ENCODE measurements around the gene URI1.
A peak's percentile ranks its signal among the peaks of the same experiment; 100 is the strongest.

Gene URI1

GRCh38 chr19:29952177-29952576 lies 10.1 kb downstream of the URI1 start:
- TF ChIP-seq ARNT (IDR thresholded peaks at IDR 0.05) (no peak), L3MBTL2 (conservative IDR thresholded peaks at IDR 0.05) (no peak), BHLHE40 (IDR thresholded peaks at IDR 0.05; ENCODE audit: borderline replicate concordance) (no peak), LEF1 (IDR thresholded peaks at IDR 0.05; ENCODE audit: borderline replicate concordance) (no peak), TARDBP (IDR thresholded peaks at IDR 0.05) (no peak), FOXA1 (IDR thresholded peaks at IDR 0.05) (no peak), SUZ12 (IDR thresholded peaks at IDR 0.05) (no peak), CTBP1 (IDR thresholded peaks at IDR 0.05; ENCODE audit: borderline replicate concordance) (no peak), FOXM1 (IDR thresholded peaks at IDR 0.05; ENCODE audit: borderline replicate concordance) (no peak), FOXK2 (IDR thresholded peaks at IDR 0.05) (no peak), SP1 (IDR thresholded peaks at IDR 0.05) (no peak), NFRKB (IDR thresholded peaks at IDR 0.05) (no peak), ZNF384 (IDR thresholded peaks at IDR 0.05) (no peak), HDGF (IDR thresholded peaks at IDR 0.05; ENCODE audit: borderline replicate concordance) (no peak), ELF4 (IDR thresholded peaks at IDR 0.05) (no peak), PKNOX1 (IDR thresholded peaks at IDR 0.05) (no peak)
- DNase-seq (ENCODE audit: extremely low spot score): no peak
- ChIA-PET POLR2A (no interaction called here), CTCF (no interaction called here)

GRCh38 chr19:29952646-29953045 lies 10.6 kb downstream of the URI1 start:
- DNase-seq (ENCODE audit: extremely low spot score): no peak
- POLR2A ChIA-PET: no interaction called here
- CTCF ChIA-PET: no interaction called here
- TF ChIP-seq NFRKB (IDR thresholded peaks at IDR 0.05) (no peak), ARNT (IDR thresholded peaks at IDR 0.05) (no peak), PKNOX1 (IDR thresholded peaks at IDR 0.05) (no peak), ELF4 (IDR thresholded peaks at IDR 0.05) (no peak), L3MBTL2 (conservative IDR thresholded peaks at IDR 0.05) (no peak), LEF1 (IDR thresholded peaks at IDR 0.05; ENCODE audit: borderline replicate concordance) (no peak), HDGF (IDR thresholded peaks at IDR 0.05; ENCODE audit: borderline replicate concordance) (no peak), SUZ12 (IDR thresholded peaks at IDR 0.05) (no peak), ZNF384 (IDR thresholded peaks at IDR 0.05) (no peak)

GRCh38 chr19:29953352-29954247 lies 11.6 kb downstream of the URI1 start:
- no peak for TF ChIP-seq FOXA1 (IDR thresholded peaks at IDR 0.05)
- TF ChIP-seq SP1 (IDR thresholded peaks at IDR 0.05): no peak
- TF ChIP-seq SUZ12 (IDR thresholded peaks at IDR 0.05): no peak
- TF ChIP-seq NFRKB (IDR thresholded peaks at IDR 0.05): no peak
- no peak for TF ChIP-seq ARNT (IDR thresholded peaks at IDR 0.05)
- TF ChIP-seq PKNOX1 (IDR thresholded peaks at IDR 0.05): no peak
- TF ChIP-seq HDGF (IDR thresholded peaks at IDR 0.05; ENCODE audit: borderline replicate concordance): no peak
- TF ChIP-seq LEF1 (IDR thresholded peaks at IDR 0.05; ENCODE audit: borderline replicate concordance): no peak
- TF ChIP-seq ZNF384 (IDR thresholded peaks at IDR 0.05): no peak
- no peak for TF ChIP-seq CTBP1 (IDR thresholded peaks at IDR 0.05; ENCODE audit: borderline replicate concordance)
- TF ChIP-seq TARDBP (IDR thresholded peaks at IDR 0.05): no peak
- no peak for TF ChIP-seq BHLHE40 (IDR thresholded peaks at IDR 0.05; ENCODE audit: borderline replicate concordance)
- no peak for TF ChIP-seq ELF4 (IDR thresholded peaks at IDR 0.05)
- TF ChIP-seq L3MBTL2 (conservative IDR thresholded peaks at IDR 0.05): no peak
- no peak for TF ChIP-seq FOXM1 (IDR thresholded peaks at IDR 0.05; ENCODE audit: borderline replicate concordance)
- no peak for TF ChIP-seq FOXK2 (IDR thresholded peaks at IDR 0.05)
- ChIA-PET POLR2A (no interaction called here), CTCF (no interaction called here)
- no peak for DNase-seq (ENCODE audit: extremely low spot score)

GRCh38 chr19:29956855-29957254 lies 14.8 kb downstream of the URI1 start:
- ChIA-PET CTCF (no interaction called here), POLR2A (no interaction called here)
- TF ChIP-seq PKNOX1 (IDR thresholded peaks at IDR 0.05): peak; percentile 50
- no peak for TF ChIP-seq L3MBTL2 (conservative IDR thresholded peaks at IDR 0.05)
- DNase-seq (ENCODE audit: extremely low spot score): no peak

- POLR2A ChIA-PET: no interaction called here
- TF ChIP-seq ZNF384 (IDR thresholded peaks at IDR 0.05): no peak
- TF ChIP-seq CTBP1 (IDR thresholded peaks at IDR 0.05; ENCODE audit: borderline replicate concordance): no peak
- no peak for TF ChIP-seq FOXK2 (IDR thresholded peaks at IDR 0.05)
- TF ChIP-seq LEF1 (IDR thresholded peaks at IDR 0.05; ENCODE audit: borderline replicate concordance): no peak
- TF ChIP-seq NFRKB (IDR thresholded peaks at IDR 0.05): no peak
- TF ChIP-seq FOXA1 (IDR thresholded peaks at IDR 0.05): no peak
- TF ChIP-seq FOXM1 (IDR thresholded peaks at IDR 0.05; ENCODE audit: borderline replicate concordance): no peak
- no peak for TF ChIP-seq SP1 (IDR thresholded peaks at IDR 0.05)
- TF ChIP-seq ELF4 (IDR thresholded peaks at IDR 0.05): no peak
- no peak for TF ChIP-seq SUZ12 (IDR thresholded peaks at IDR 0.05)
- no peak for TF ChIP-seq HDGF (IDR thresholded peaks at IDR 0.05; ENCODE audit: borderline replicate concordance)
- TF ChIP-seq L3MBTL2 (conservative IDR thresholded peaks at IDR 0.05): no peak
- no peak for TF ChIP-seq PKNOX1 (IDR thresholded peaks at IDR 0.05)
- no peak for TF ChIP-seq TARDBP (IDR thresholded peaks at IDR 0.05)
- TF ChIP-seq ARNT (IDR thresholded peaks at IDR 0.05): no peak
- TF ChIP-seq BHLHE40 (IDR thresholded peaks at IDR 0.05; ENCODE audit: borderline replicate concordance): no peak
- CTCF ChIA-PET: no interaction called here
- DNase-seq (ENCODE audit: extremely low spot score): no peak
Measured at GRCh38 chr19:29961311-29961710, 19.3 kb downstream of the URI1 start.

All from HEK293T (cell line).